HepG2 (cell line): ENCODE measurements around the gene AP4M1. TPM values are rescaled to one million over a fixed set of nuclear protein-coding genes. Genes with fewer than 3 reads are reported as not detected.

ENCODE experiments used
- ADNP ChIP-seq: sonication (generic); formaldehyde crosslinking; IDR thresholded peaks from 2 replicates; pipeline ENCODE4 v1.4.0; 2020; ENCODE audit warnings: missing genetic modification reagents
- AHR ChIP-seq: IDR thresholded peaks from 2 replicates; pipeline ENCODE4 v1.6.1; 2018; ENCODE audit warnings: missing genetic modification reagents, missing compliant biosample characterization
- ARHGAP35 ChIP-seq: sonication (generic); formaldehyde crosslinking; IDR thresholded peaks from 2 replicates; pipeline ENCODE4 v1.9.0; 2022; ENCODE audit warnings: mild to moderate bottlenecking, inconsistent platforms, moderate library complexity, missing genetic modification reagents, borderline replicate concordance
- ATF5 ChIP-seq: sonication (generic); formaldehyde crosslinking; IDR thresholded peaks from 2 replicates; pipeline ENCODE4 v1.4.0; 2020; ENCODE audit warnings: mild to moderate bottlenecking, low read depth, missing genetic modification reagents
- BATF2 ChIP-seq: sonication (generic); formaldehyde crosslinking; IDR thresholded peaks from 2 replicates; pipeline ENCODE4 v1.8.0; 2022; ENCODE audit warnings: mild to moderate bottlenecking, missing genetic modification reagents, moderate library complexity
- HNRNPUL1 ChIP-seq: fragments of 200-400 bp; formaldehyde crosslinking; IDR thresholded peaks from 2 replicates; pipeline ENCODE4 v1.6.1; 2017; ENCODE audit warnings: low read depth, mild to moderate bottlenecking, low read length, moderate library complexity
- KLF13 ChIP-seq: sonication (generic); formaldehyde crosslinking; IDR thresholded peaks from 2 replicates; pipeline ENCODE4 v1.4.0; 2020; ENCODE audit warnings: mild to moderate bottlenecking, missing genetic modification reagents
- MAX ChIP-seq: IDR thresholded peaks from 2 replicates; pipeline ENCODE4 v1.6.1; 2012; ENCODE audit warnings: inconsistent platforms
- NFE2L2 ChIP-seq: fragments of 150-350 bp; IDR thresholded peaks from 2 replicates; pipeline ENCODE4 v1.6.1; 2014; ENCODE audit warnings: low read length
- NFRKB ChIP-seq: fragments of 450-650 bp; IDR thresholded peaks from 2 replicates; pipeline ENCODE4 v1.6.1; 2017
- NPAS2 ChIP-seq: sonication (generic); formaldehyde crosslinking; IDR thresholded peaks from 2 replicates; pipeline ENCODE4 v1.8.0; 2022; ENCODE audit warnings: mild to moderate bottlenecking, missing genetic modification reagents, borderline replicate concordance
- NR2F2 ChIP-seq: IDR thresholded peaks from 2 replicates; pipeline ENCODE4 v1.6.1; 2012; ENCODE audit warnings: low read depth, inconsistent platforms, borderline replicate concordance
- SPEN ChIP-seq: sonication (generic); formaldehyde crosslinking; IDR thresholded peaks from 2 replicates; pipeline ENCODE4 v1.5.1; 2020; ENCODE audit warnings: low read depth, mild to moderate bottlenecking, missing genetic modification reagents
- TAF1 ChIP-seq: sonication (generic); formaldehyde crosslinking; IDR thresholded peaks from 2 replicates; pipeline ENCODE4 v1.4.0; 2020; ENCODE audit warnings: missing genetic modification reagents
- THYN1 ChIP-seq: sonication (generic); formaldehyde crosslinking; IDR thresholded peaks from 2 replicates; pipeline ENCODE4 v1.8.1; 2023; ENCODE audit warnings: low read depth, mild to moderate bottlenecking, moderate library complexity, missing genetic modification reagents, borderline replicate concordance
- ZBTB20 ChIP-seq: sonication (generic); formaldehyde crosslinking; IDR thresholded peaks from 2 replicates; pipeline ENCODE4 v1.8.1; 2023; ENCODE audit warnings: missing genetic modification reagents, low read depth, mild to moderate bottlenecking, borderline replicate concordance
- ZBTB46 ChIP-seq: sonication (generic); formaldehyde crosslinking; IDR thresholded peaks from 2 replicates; pipeline ENCODE4 v1.4.0; 2020; ENCODE audit warnings: mild to moderate bottlenecking, missing genetic modification reagents, borderline replicate concordance
- ZNF260 ChIP-seq: sonication (generic); formaldehyde crosslinking; IDR thresholded peaks from 2 replicates; pipeline ENCODE4 v1.4.0; 2020; ENCODE audit warnings: missing genetic modification reagents, low read depth, mild to moderate bottlenecking, borderline replicate concordance
- ZNF510 ChIP-seq: sonication (generic); formaldehyde crosslinking; IDR thresholded peaks from 2 replicates; pipeline ENCODE4 v1.4.0; 2020; ENCODE audit warnings: low read depth, mild to moderate bottlenecking, missing genetic modification reagents
- ZNF749 ChIP-seq: sonication (generic); formaldehyde crosslinking; IDR thresholded peaks from 2 replicates; pipeline ENCODE4 v1.8.0; 2022; ENCODE audit warnings: mild to moderate bottlenecking, missing genetic modification reagents, moderate library complexity, borderline replicate concordance
- polyA plus RNA-seq, 8 experiments: library from polyadenylated mRNA; depleted of rRNA in 3 of 8; stranded (reverse) in 7 of 8; unstranded in 1 of 8; fragments of >200 nt; fragmentation: Illumina TruSeq in 4 of 8; extraction: Trizol in 4 of 8; gene quantifications; 2 replicates each; pipeline versions ENCODE4 v1.2.1 to v1.2.3, GENCODE V29; 2011 to 2016; ENCODE audit warnings: low read depth in 4 of 8, missing spikeins in 1 of 8, mixed read lengths in 1 of 8; ENCODE audit not compliant: insufficient read depth in 1 of 8
- total RNA-seq, 5 experiments: library from RNA; depleted of rRNA; stranded (reverse); fragments of >200 nt; fragmentation: Illumina TruSeq; extraction: Trizol; gene quantifications; 2 replicates each; pipeline ENCODE4 v1.2.3, GENCODE V29; 2016; ENCODE audit warnings: low read depth in 1 of 5

Gene AP4M1
- total and polyA plus RNA-seq, 2 of the 13 experiments (the other 11 are each of a cell fraction or from before 2014, with no cell fraction given): 6.3 to 9.7 TPM

GRCh38 chr7:100119072-100119969, 17.9 kb downstream of the AP4M1 start, which contains the start of the genes CNPY4 and TAF6 (continued):
- TF ChIP-seq HNRNPUL1 (no peak), SPEN (CRISPR knock-in tag) (peak; percentile 0; the same call in 1 of the 2 replicates), NR2F2 (peak; percentile 24; the same call in 1 of the 2 replicates), TAF1 (CRISPR knock-in tag) (peak; percentile 99), BATF2 (CRISPR knock-in tag) (no peak), ATF5 (CRISPR knock-in tag) (no peak), THYN1 (CRISPR knock-in tag) (no peak), ARHGAP35 (CRISPR knock-in tag) (no peak; the same call in 1 of the 2 replicates), ADNP (CRISPR knock-in tag) (no peak), AHR (no peak), NFE2L2 (0 out of 2 replicates have a peak, but pooled peaks have one; percentile 24), NFRKB (no peak), MAX (peak; percentile 28), NPAS2 (CRISPR knock-in tag) (no peak), ZNF510 (peak; percentile 60; the same call in 1 of the 2 replicates), ZBTB20 (0 out of 2 replicates have a peak, but pooled peaks have one; percentile 26), ZBTB46 (CRISPR knock-in tag) (no peak), ZNF749 (CRISPR knock-in tag) (0 out of 2 replicates have a peak, but pooled peaks have one; percentile 79), ZNF260 (CRISPR knock-in tag) (no peak), KLF13 (CRISPR knock-in tag) (no peak)
